Measurements from ENCODE around the gene MARCHF2.

The MARCHF2 gene

DNA sequence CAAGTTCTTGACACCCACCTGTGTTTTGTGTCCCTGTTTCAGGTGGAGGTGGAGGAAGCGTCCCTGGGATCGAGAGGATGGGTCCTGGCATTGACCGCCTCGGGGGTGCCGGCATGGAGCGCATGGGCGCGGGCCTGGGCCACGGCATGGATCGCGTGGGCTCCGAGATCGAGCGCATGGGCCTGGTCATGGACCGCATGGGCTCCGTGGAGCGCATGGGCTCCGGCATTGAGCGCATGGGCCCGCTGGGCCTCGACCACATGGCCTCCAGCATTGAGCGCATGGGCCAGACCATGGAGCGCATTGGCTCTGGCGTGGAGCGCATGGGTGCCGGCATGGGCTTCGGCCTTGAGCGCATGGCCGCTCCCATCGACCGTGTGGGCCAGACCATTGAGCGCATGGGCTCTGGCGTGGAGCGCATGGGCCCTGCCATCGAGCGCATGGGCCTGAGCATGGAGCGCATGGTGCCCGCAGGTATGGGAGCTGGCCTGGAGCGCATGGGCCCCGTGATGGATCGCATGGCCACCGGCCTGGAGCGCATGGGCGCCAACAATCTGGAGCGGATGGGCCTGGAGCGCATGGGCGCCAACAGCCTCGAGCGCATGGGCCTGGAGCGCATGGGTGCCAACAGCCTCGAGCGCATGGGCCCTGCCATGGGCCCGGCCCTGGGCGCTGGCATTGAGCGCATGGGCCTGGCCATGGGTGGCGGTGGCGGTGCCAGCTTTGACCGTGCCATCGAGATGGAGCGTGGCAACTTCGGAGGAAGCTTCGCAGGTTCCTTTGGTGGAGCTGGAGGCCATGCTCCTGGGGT lies 72.7 kb downstream of the MARCHF2 start:
- no peak for TF ChIP-seq ZFX (IDR thresholded peaks at IDR 0.05; ENCODE audit: borderline replicate concordance)
- TF ChIP-seq, protein P1, sequence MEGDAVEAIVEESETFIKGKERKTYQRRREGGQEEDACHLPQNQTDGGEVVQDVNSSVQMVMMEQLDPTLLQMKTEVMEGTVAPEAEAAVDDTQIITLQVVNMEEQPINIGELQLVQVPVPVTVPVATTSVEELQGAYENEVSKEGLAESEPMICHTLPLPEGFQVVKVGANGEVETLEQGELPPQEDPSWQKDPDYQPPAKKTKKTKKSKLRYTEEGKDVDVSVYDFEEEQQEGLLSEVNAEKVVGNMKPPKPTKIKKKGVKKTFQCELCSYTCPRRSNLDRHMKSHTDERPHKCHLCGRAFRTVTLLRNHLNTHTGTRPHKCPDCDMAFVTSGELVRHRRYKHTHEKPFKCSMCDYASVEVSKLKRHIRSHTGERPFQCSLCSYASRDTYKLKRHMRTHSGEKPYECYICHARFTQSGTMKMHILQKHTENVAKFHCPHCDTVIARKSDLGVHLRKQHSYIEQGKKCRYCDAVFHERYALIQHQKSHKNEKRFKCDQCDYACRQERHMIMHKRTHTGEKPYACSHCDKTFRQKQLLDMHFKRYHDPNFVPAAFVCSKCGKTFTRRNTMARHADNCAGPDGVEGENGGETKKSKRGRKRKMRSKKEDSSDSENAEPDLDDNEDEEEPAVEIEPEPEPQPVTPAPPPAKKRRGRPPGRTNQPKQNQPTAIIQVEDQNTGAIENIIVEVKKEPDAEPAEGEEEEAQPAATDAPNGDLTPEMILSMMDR (IDR thresholded peaks at IDR 0.05): no peak
- no peak overlapping the region for H3K27ac ChIP-seq

DNA sequence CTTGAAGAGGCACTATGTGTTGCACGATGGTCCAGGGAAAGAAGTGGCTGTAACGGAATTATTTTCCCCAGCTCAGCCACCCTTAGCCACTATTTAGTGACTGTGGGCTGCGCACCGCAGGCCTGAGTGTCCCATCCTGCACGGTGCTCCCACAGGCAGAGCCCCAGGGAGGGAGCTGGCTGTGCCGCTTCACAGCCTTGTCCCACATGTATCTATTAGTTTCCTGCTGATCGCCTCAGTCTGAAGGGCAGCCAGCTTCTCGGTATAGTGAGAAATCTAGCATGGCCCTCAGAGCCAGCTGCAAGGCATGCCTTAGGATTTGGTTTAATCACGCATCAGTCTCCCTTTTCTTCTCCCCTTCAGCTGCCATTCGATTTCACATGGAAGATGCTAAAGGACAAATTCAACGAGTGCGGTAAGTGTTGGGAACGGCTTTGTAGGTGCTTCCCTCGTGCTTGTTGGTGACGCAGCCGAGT lies 73.6 kb downstream of the MARCHF2 start:
- TF ChIP-seq, protein P1 (IDR thresholded peaks at IDR 0.05): no peak
- TF ChIP-seq ZFX (IDR thresholded peaks at IDR 0.05; ENCODE audit: borderline replicate concordance): no peak
- H3K27ac ChIP-seq: no peak overlapping the region

DNA sequence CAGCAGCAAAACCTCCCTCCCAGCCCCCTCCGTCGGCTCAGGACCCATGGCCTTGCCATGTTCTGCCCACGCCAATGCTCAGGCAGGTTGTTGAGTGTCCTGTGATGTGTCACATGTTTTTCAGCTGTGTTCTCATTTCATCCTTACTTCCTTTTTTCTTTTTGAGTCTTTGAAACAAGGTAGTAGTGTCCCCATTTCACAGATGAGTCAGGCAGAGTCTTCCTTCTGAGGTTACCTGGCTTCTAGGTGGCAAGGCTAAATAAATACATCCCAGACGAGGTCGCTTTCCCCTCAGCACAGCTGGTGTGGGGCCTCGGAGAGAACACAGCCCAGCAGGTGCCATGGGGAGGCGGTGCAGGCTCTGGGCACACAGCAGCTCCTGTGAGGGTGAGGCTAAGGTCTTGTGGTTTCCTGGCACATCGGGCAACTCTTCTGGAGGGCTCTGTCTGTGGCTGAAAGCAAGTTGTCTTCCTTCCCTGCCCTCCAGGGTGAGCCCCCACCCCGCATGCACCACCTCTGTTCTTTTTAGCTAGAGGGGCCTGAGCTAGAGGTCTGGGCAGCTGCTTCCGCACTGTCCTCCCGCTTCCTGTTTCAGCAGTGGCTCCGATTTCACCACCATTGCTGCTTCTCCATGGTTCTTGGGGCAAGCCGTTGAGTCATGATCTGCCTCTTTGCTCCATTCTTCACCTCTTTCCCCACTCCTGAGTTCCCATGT lies 74.2 kb downstream of the MARCHF2 start:
- no peak overlapping the region for H3K27ac ChIP-seq
- TF ChIP-seq, protein P1 (IDR thresholded peaks at IDR 0.05): no peak
- no peak for TF ChIP-seq ZFX (IDR thresholded peaks at IDR 0.05; ENCODE audit: borderline replicate concordance)

DNA sequence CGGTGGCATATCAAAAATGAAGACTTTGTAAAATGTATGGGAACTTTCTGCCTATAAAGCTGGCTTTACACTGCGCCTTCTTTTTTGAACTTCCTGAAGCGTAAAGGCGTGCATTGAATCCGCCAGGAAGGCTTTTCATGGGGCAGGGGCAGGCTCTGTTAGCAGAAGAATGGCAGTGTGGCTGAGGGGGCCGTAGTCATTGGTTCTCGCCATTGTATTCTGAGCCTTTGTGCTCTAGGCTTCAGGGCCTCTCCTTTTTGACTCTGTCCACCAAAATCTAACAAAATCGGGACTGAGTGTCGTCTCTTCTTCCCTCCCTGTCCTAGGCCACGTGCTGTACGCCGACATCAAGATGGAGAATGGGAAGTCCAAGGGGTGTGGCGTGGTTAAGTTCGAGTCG lies 75.3 kb downstream of the MARCHF2 start:
- H3K27ac ChIP-seq: no peak overlapping the region
- TF ChIP-seq ZFX (IDR thresholded peaks at IDR 0.05; ENCODE audit: borderline replicate concordance): no peak
- TF ChIP-seq, protein P1 (IDR thresholded peaks at IDR 0.05): no peak
